Endothelial cell of umbilical vein (primary cell): ENCODE results near the gene CUL9.

Experiments used
- POLR2AphosphoS5 ChIP-seq: IDR thresholded peaks from 2 replicates; pipeline ENCODE4 v1.6.1; 2012; ENCODE audit warnings: low read depth, mild to moderate bottlenecking, control low read depth, low read length, moderate library complexity; ENCODE audit not compliant: insufficient read depth
- TF ChIP-seq, protein P1 (sequence below), 2 donors: IDR thresholded peaks; 1 replicate in 1 of 2; 2 replicates in 1 of 2; pipeline ENCODE4 v1.5.1; 2011; ENCODE audit warnings: low read length in 2 of 2, mild to moderate bottlenecking in 2 of 2, moderate library complexity in 2 of 2, control low read depth in 1 of 2, inconsistent platforms in 1 of 2, low read depth in 1 of 2; ENCODE audit not compliant: insufficient read depth in 1 of 2; ENCODE audit errors: extremely low read depth in 1 of 2

DNA sequence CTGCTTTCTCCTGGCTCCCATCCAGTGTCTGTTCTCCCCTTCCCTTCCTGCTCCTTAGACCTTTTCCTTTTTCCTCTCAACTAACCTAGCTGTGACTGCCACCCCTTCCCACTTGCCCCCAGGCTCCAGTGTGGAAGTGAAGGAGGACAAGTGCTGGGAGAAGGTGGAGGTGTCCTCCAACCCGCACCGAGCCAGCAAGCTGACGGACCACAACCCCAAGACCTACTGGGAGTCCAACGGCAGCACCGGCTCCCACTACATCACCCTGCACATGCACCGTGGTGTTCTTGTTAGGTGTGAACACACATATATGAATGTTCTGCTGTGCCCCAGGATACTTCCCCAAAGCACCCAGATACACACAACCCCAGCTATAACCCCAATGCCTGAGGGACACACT is 18.5 kb downstream of the CUL9 start:
- TF ChIP-seq, protein P1, sequence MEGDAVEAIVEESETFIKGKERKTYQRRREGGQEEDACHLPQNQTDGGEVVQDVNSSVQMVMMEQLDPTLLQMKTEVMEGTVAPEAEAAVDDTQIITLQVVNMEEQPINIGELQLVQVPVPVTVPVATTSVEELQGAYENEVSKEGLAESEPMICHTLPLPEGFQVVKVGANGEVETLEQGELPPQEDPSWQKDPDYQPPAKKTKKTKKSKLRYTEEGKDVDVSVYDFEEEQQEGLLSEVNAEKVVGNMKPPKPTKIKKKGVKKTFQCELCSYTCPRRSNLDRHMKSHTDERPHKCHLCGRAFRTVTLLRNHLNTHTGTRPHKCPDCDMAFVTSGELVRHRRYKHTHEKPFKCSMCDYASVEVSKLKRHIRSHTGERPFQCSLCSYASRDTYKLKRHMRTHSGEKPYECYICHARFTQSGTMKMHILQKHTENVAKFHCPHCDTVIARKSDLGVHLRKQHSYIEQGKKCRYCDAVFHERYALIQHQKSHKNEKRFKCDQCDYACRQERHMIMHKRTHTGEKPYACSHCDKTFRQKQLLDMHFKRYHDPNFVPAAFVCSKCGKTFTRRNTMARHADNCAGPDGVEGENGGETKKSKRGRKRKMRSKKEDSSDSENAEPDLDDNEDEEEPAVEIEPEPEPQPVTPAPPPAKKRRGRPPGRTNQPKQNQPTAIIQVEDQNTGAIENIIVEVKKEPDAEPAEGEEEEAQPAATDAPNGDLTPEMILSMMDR (IDR thresholded peaks at IDR 0.05; ENCODE audit: extremely low read depth in 1 of 2, insufficient read depth in 1 of 2, low read depth in 1 of 2, low read length in 2 of 2) = no peak
- TF ChIP-seq POLR2AphosphoS5 = no peak
